ENCODE results near the gene PTGIS. TPM values are rescaled to one million over a fixed set of nuclear protein-coding genes. Genes with fewer than 3 reads are reported as not detected.

The PTGIS gene
- total and polyA plus RNA-seq, 2 experiments from 2014 or later: 109 to 192 TPM

GRCh38 chr20:49480236-49480635 is 87.7 kb downstream of the PTGIS start:
- H3K27me3 ChIP-seq (replicated peaks; ENCODE audit: insufficient read depth): peaks cover 51% of the 10 kb centered on the region
- no peak overlapping the region for H2AFZ ChIP-seq
- no peaks in the 10 kb centered on the region for H3K4me1 ChIP-seq (ENCODE audit: insufficient read depth)
- no peak overlapping the region for H3K9ac ChIP-seq
- no peaks in the 10 kb centered on the region for H3K36me3 ChIP-seq (ENCODE audit: low read depth)
- in situ Hi-C loops (cut with MboI): no loop called here
- H3K4me2 ChIP-seq (ENCODE audit: unreplicated experiment): no peak overlapping the region
- no peak overlapping the region for H3K4me3 ChIP-seq
- no peaks in the 10 kb centered on the region for H4K20me1 ChIP-seq (ENCODE audit: insufficient read depth)
- no peaks in the 10 kb centered on the region for H3K79me2 ChIP-seq (ENCODE audit: insufficient read depth)
- no peaks in the 10 kb centered on the region for H3K9me2 ChIP-seq (ENCODE audit: insufficient read depth)
- WGBS, 2 experiments (ENCODE audit: low coverage in 1 of 2, low lambda C conversion rate in 2 of 2, missing lambda C conversion rate in 2 of 2): 36 to 45% methylated on average over 3 of the region's 3 CpGs
- no peak for DNase-seq
- H3F3A ChIP-seq (ENCODE audit: insufficient read depth): no peaks in the 10 kb centered on the region
- TF ChIP-seq EZH2phosphoT487 (IDR thresholded peaks at IDR 0.05; ENCODE audit: insufficient read depth, low read depth): no peak
- TF ChIP-seq EZH2 (IDR thresholded peaks at IDR 0.05; ENCODE audit: insufficient read depth, poor library complexity, severe bottlenecking): no peak
- H3K27ac ChIP-seq: no peak overlapping the region
- H3K9me3 ChIP-seq (ENCODE audit: low read depth): no peaks in the 10 kb centered on the region

- Histone ChIP-seq H3K4me2 (ENCODE audit: unreplicated experiment) (no peak overlapping the region), H2AFZ (no peak overlapping the region), H3K9me2 (ENCODE audit: insufficient read depth) (no peaks in the 10 kb centered on the region), H3K27ac (no peak overlapping the region), H3K4me1 (ENCODE audit: insufficient read depth) (no peaks in the 10 kb centered on the region), H3K9me3 (ENCODE audit: low read depth) (no peaks in the 10 kb centered on the region), H3K36me3 (ENCODE audit: low read depth) (no peaks in the 10 kb centered on the region), H3K79me2 (ENCODE audit: insufficient read depth) (no peaks in the 10 kb centered on the region), H3F3A (ENCODE audit: insufficient read depth) (no peaks in the 10 kb centered on the region), H3K4me3 (no peak overlapping the region), H3K9ac (no peak overlapping the region), H3K27me3 (replicated peaks; ENCODE audit: insufficient read depth) (peaks cover 50% of the 10 kb centered on the region), H4K20me1 (ENCODE audit: insufficient read depth) (no peaks in the 10 kb centered on the region)
- no peak for DNase-seq
- in situ Hi-C loops (cut with MboI): no loop called here
- no peak for TF ChIP-seq EZH2 (IDR thresholded peaks at IDR 0.05; ENCODE audit: insufficient read depth, poor library complexity, severe bottlenecking)
- no peak for TF ChIP-seq EZH2phosphoT487 (IDR thresholded peaks at IDR 0.05; ENCODE audit: insufficient read depth, low read depth)
- 70 to 74% methylated on average over 6 of the region's 6 CpGs for WGBS, 2 experiments (ENCODE audit: low coverage in 1 of 2, low lambda C conversion rate in 2 of 2, missing lambda C conversion rate in 2 of 2)
These were observed 88.2 kb downstream of the PTGIS start for GRCh38 chr20:49479785-49480184.

- no peaks in the 10 kb centered on the region for H3K36me3 ChIP-seq (ENCODE audit: low read depth)
- no peaks in the 10 kb centered on the region for H3K79me2 ChIP-seq (ENCODE audit: insufficient read depth)
- 43 to 48% methylated on average over 5 of the region's 5 CpGs for WGBS, 2 experiments (ENCODE audit: low coverage in 1 of 2, low lambda C conversion rate in 2 of 2, missing lambda C conversion rate in 2 of 2)
- H3F3A ChIP-seq (ENCODE audit: insufficient read depth): no peaks in the 10 kb centered on the region
- TF ChIP-seq EZH2phosphoT487 (IDR thresholded peaks at IDR 0.05; ENCODE audit: insufficient read depth, low read depth): no peak
- TF ChIP-seq EZH2 (IDR thresholded peaks at IDR 0.05; ENCODE audit: insufficient read depth, poor library complexity, severe bottlenecking): no peak
- H3K27me3 ChIP-seq (replicated peaks; ENCODE audit: insufficient read depth): peaks cover 55% of the 10 kb centered on the region
- H3K9me3 ChIP-seq (ENCODE audit: low read depth): no peaks in the 10 kb centered on the region
- no peak overlapping the region for H2AFZ ChIP-seq
- H3K9ac ChIP-seq: no peak overlapping the region
- no peaks in the 10 kb centered on the region for H3K9me2 ChIP-seq (ENCODE audit: insufficient read depth)
- no peaks in the 10 kb centered on the region for H3K4me1 ChIP-seq (ENCODE audit: insufficient read depth)
- H3K27ac ChIP-seq: no peak overlapping the region
- DNase-seq: no peak
- no peaks in the 10 kb centered on the region for H4K20me1 ChIP-seq (ENCODE audit: insufficient read depth)
- no peak overlapping the region for H3K4me2 ChIP-seq (ENCODE audit: unreplicated experiment)
- H3K4me3 ChIP-seq: no peak overlapping the region
- in situ Hi-C loops (cut with MboI): no loop called here
These were observed 88.9 kb downstream of the PTGIS start for GRCh38 chr20:49478754-49479689.

- TF ChIP-seq EZH2 (IDR thresholded peaks at IDR 0.05; ENCODE audit: insufficient read depth, poor library complexity, severe bottlenecking): no peak
- no peak for TF ChIP-seq EZH2phosphoT487 (IDR thresholded peaks at IDR 0.05; ENCODE audit: insufficient read depth, low read depth)
- Histone ChIP-seq H4K20me1 (ENCODE audit: insufficient read depth) (no peaks in the 10 kb centered on the region), H3K27ac (no peak overlapping the region), H3K27me3 (replicated peaks; ENCODE audit: insufficient read depth) (peaks cover 58% of the 10 kb centered on the region), H2AFZ (no peak overlapping the region), H3K9me3 (ENCODE audit: low read depth) (no peaks in the 10 kb centered on the region), H3K4me2 (ENCODE audit: unreplicated experiment) (no peak overlapping the region), H3K4me1 (ENCODE audit: insufficient read depth) (no peaks in the 10 kb centered on the region), H3K36me3 (ENCODE audit: low read depth) (no peaks in the 10 kb centered on the region), H3K4me3 (no peak overlapping the region), H3K9me2 (ENCODE audit: insufficient read depth) (no peaks in the 10 kb centered on the region), H3K9ac (no peak overlapping the region), H3F3A (ENCODE audit: insufficient read depth) (no peaks in the 10 kb centered on the region), H3K79me2 (ENCODE audit: insufficient read depth) (no peaks in the 10 kb centered on the region)
- no peak for DNase-seq
- in situ Hi-C loops (cut with MboI): no loop called here
- 30 to 35% methylated on average over 7 of the region's 7 CpGs for WGBS, 2 experiments (ENCODE audit: low coverage in 1 of 2, low lambda C conversion rate in 2 of 2, missing lambda C conversion rate in 2 of 2)
These were observed 89.7 kb downstream of the PTGIS start for GRCh38 chr20:49478266-49478665.
